ENCODE results near the gene WDCP. TPM values are rescaled to one million over a fixed set of nuclear protein-coding genes. Genes with fewer than 3 reads are reported as not detected.

Gene WDCP
- total RNA-seq, 1 experiment from 2014 or later, result 19.9 TPM

- BruUV-seq (replicated peaks), result no TSS peak
- Histone ChIP-seq H3K4me1 (ENCODE audit: control insufficient read depth in 1 of 2, insufficient read depth in 2 of 2, low read length in 2 of 2) (peaks cover 4 to 15% of the 10 kb centered on the region in 2 experiments; a peak in 3 of 4 replicates), H4K20me1 (ENCODE audit: insufficient read depth) (no peaks in the 10 kb centered on the region), H3K9ac (ENCODE audit: low read length) (no peak overlapping the region), H3K79me2 (ENCODE audit: insufficient read depth, low read length) (peaks cover 71% of the 10 kb centered on the region), H3K27me3 (ENCODE audit: insufficient read depth, low read length) (no peaks in the 10 kb centered on the region), H3K9me3 (ENCODE audit: control insufficient read depth in 1 of 2, insufficient read depth in 1 of 2, low read depth in 1 of 2, low read length in 2 of 2) (no peaks in the 10 kb centered on the region), H3K4me3 (replicated peaks in 1 of 2; ENCODE audit: low read depth in 1 of 2, low read length in 2 of 2) (no peak overlapping the region), H3K4me2 (ENCODE audit: low read length) (no peak overlapping the region), H3K36me3 (ENCODE audit: control insufficient read depth in 1 of 2, insufficient read depth in 2 of 2, low read length in 2 of 2) (peaks cover 24 to 25% of the 10 kb centered on the region in 2 experiments; a peak in 3 of 4 replicates), H2AFZ (ENCODE audit: low read depth, low read length, poor library complexity, severe bottlenecking) (no peak overlapping the region), H3K9me2 (ENCODE audit: insufficient read depth) (no peaks in the 10 kb centered on the region), H3K27ac (ENCODE audit: low read depth, low read length) (no peak overlapping the region)
- no peak for DNase-seq (ENCODE audit: low read depth, low spot score)
- no peak for ATAC-seq
- ChIA-PET CTCF (interaction anchor here (0.8 kb wide), 1 partner anchor 147 kb away, joined by 3 read pairs; the partner anchor contains the start of gene ATAD2B), RAD21 (ENCODE audit: low non-redundant PET in 1 of 2, low total read pairs in 2 of 2, uncharacterized antibody in 2 of 2, unreplicated experiment in 2 of 2) (no interaction called here), POLR2A (interaction anchor here (0.7 kb wide), 1 partner anchor 10 kb away, joined by 3 read pairs; the partner anchor contains the start of gene TP53I3)
- intact Hi-C loops (cut with micrococcal nuclease), result no loop called here
- no peak for TF ChIP-seq SRF (IDR thresholded peaks at IDR 0.05; ENCODE audit: low read depth)
- TF ChIP-seq ELF1 (IDR thresholded peaks at IDR 0.05; ENCODE audit: borderline replicate concordance, low read depth), result no peak
- no peak for TF ChIP-seq POLR2AphosphoS5 (IDR thresholded peaks at IDR 0.05; ENCODE audit: low read depth, low read length)
Measured at GRCh38 chr2:24073816-24074215, 26.6 kb upstream of the WDCP start.

- Histone ChIP-seq H3K27ac (ENCODE audit: low read depth, low read length) (no peak overlapping the region), H3K4me1 (ENCODE audit: control insufficient read depth in 1 of 2, insufficient read depth in 2 of 2, low read length in 2 of 2) (peaks cover 4 to 9% of the 10 kb centered on the region in 2 experiments; a peak in 3 of 4 replicates), H3K36me3 (ENCODE audit: control insufficient read depth in 1 of 2, insufficient read depth in 2 of 2, low read length in 2 of 2) (peaks cover 27 to 30% of the 10 kb centered on the region in 2 experiments; a peak in 3 of 4 replicates), H4K20me1 (ENCODE audit: insufficient read depth) (no peaks in the 10 kb centered on the region), H3K9ac (ENCODE audit: low read length) (no peak overlapping the region), H3K4me3 (replicated peaks in 1 of 2; ENCODE audit: low read depth in 1 of 2, low read length in 2 of 2) (no peak overlapping the region), H3K27me3 (ENCODE audit: insufficient read depth, low read length) (no peaks in the 10 kb centered on the region), H3K9me3 (ENCODE audit: control insufficient read depth in 1 of 2, insufficient read depth in 1 of 2, low read depth in 1 of 2, low read length in 2 of 2) (no peaks in the 10 kb centered on the region), H2AFZ (ENCODE audit: low read depth, low read length, poor library complexity, severe bottlenecking) (no peak overlapping the region), H3K9me2 (ENCODE audit: insufficient read depth) (no peaks in the 10 kb centered on the region), H3K4me2 (ENCODE audit: low read length) (no peak overlapping the region), H3K79me2 (ENCODE audit: insufficient read depth, low read length) (peaks cover 72% of the 10 kb centered on the region)
- ChIA-PET RAD21 (ENCODE audit: low non-redundant PET in 1 of 2, low total read pairs in 2 of 2, uncharacterized antibody in 2 of 2, unreplicated experiment in 2 of 2) (interaction anchor here in 1 of 2 experiments (0.6 kb wide), 1 partner anchor 264 kb away, joined by 3 read pairs; no protein-coding TSS in a partner anchor), CTCF (no interaction called here), POLR2A (no interaction called here)
- ATAC-seq (no peak), DNase-seq (ENCODE audit: low read depth, low spot score) (no peak)
- no TSS peak for BruUV-seq (replicated peaks)
- intact Hi-C loops (cut with micrococcal nuclease), result no loop called here
- TF ChIP-seq EGR1 (IDR thresholded peaks at IDR 0.05; ENCODE audit: low read depth), result no peak
- no peak for TF ChIP-seq ZBTB33 (IDR thresholded peaks at IDR 0.05; ENCODE audit: extremely low read depth, insufficient replicate concordance, low read length)
- no peak for TF ChIP-seq SP1 (IDR thresholded peaks at IDR 0.05; ENCODE audit: low read depth)
- TF ChIP-seq EZH2phosphoT487 (IDR thresholded peaks at IDR 0.05; ENCODE audit: borderline replicate concordance), result no peak
- no peak for TF ChIP-seq MAX (IDR thresholded peaks at IDR 0.05)
- TF ChIP-seq EZH2 (IDR thresholded peaks at IDR 0.05), result no peak
- no peak for TF ChIP-seq CEBPB (IDR thresholded peaks at IDR 0.05; ENCODE audit: low read depth)
- TF ChIP-seq ZNF274 (IDR thresholded peaks at IDR 0.05; ENCODE audit: low read depth, low read length), result no peak
- no peak for TF ChIP-seq CBX3 (IDR thresholded peaks at IDR 0.05; ENCODE audit: low read depth)
- no peak for TF ChIP-seq ELF1 (IDR thresholded peaks at IDR 0.05; ENCODE audit: borderline replicate concordance, low read depth)
- TF ChIP-seq YY1 (IDR thresholded peaks at IDR 0.05; ENCODE audit: extremely low read depth, insufficient replicate concordance, low read depth, low read length), result no peak
Measured at GRCh38 chr2:24072259-24072658, 25.1 kb upstream of the WDCP start.

All from HCT116 (cell line).